ENCODE measurements around the gene SOX18.
"Not testable (repeated sequence)": the region's sequence is repeated elsewhere in the genome, so short reads cannot be mapped to it uniquely, and the experiment has no call there.

Gene SOX18

GRCh38 chr20:64023361-64024140 is 25.9 kb downstream of the SOX18 start:
- in situ Hi-C loops (cut with MboI; ENCODE audit: low sequenced_read_pairs, unreplicated experiment) = no loop called here
- no peak for DNase-seq (ENCODE audit: low spot score)
- no peak for TF ChIP-seq CTCF (IDR thresholded peaks at IDR 0.05; ENCODE audit: borderline replicate concordance, control extremely low read depth, extremely low read depth, insufficient read depth, missing control alignments)

- no peak for DNase-seq (ENCODE audit: low spot score)
- TF ChIP-seq CTCF (IDR thresholded peaks at IDR 0.05; ENCODE audit: borderline replicate concordance, control extremely low read depth, extremely low read depth, insufficient read depth, missing control alignments) = no peak
- in situ Hi-C loops (cut with MboI; ENCODE audit: low sequenced_read_pairs, unreplicated experiment) = no loop called here
These were observed 26.6 kb downstream of the SOX18 start for GRCh38 chr20:64022671-64023360.

- in situ Hi-C loops (cut with MboI; ENCODE audit: low sequenced_read_pairs, unreplicated experiment) = no loop called here
- no peak for DNase-seq (ENCODE audit: low spot score)
- TF ChIP-seq CTCF (IDR thresholded peaks at IDR 0.05; ENCODE audit: borderline replicate concordance, control extremely low read depth, extremely low read depth, insufficient read depth, missing control alignments) = no peak
These were observed 28.1 kb downstream of the SOX18 start for GRCh38 chr20:64021124-64021975.

GRCh38 chr20:64015635-64016034 is 33.8 kb downstream of the SOX18 start:
- no peak for TF ChIP-seq CTCF (IDR thresholded peaks at IDR 0.05; ENCODE audit: borderline replicate concordance, control extremely low read depth, extremely low read depth, insufficient read depth, missing control alignments)
- DNase-seq (ENCODE audit: low spot score) = no peak
- in situ Hi-C loops (cut with MboI; ENCODE audit: low sequenced_read_pairs, unreplicated experiment) = no loop called here

GRCh38 chr20:64012385-64013154 is 36.9 kb downstream of the SOX18 start:
- in situ Hi-C loops (cut with MboI; ENCODE audit: low sequenced_read_pairs, unreplicated experiment); DNase-seq (ENCODE audit: low spot score): not testable (repeated sequence)

GRCh38 chr20:64011366-64011779 is 38.1 kb downstream of the SOX18 start:
- in situ Hi-C loops (cut with MboI; ENCODE audit: low sequenced_read_pairs, unreplicated experiment) = no loop called here
- TF ChIP-seq CTCF (IDR thresholded peaks at IDR 0.05; ENCODE audit: borderline replicate concordance, control extremely low read depth, extremely low read depth, insufficient read depth, missing control alignments) = no peak
- no peak for DNase-seq (ENCODE audit: low spot score)
